Stimulated activated CD4-positive, alpha-beta T cell treated with anti-CD3 and anti-CD28 coated beads, TNF-alpha, amount 100 ng/mL, for 4 hours (primary cell): ENCODE measurements around the gene CCDC91.

Source experiments
- DNase-seq, 3 experiments: peaks; one replicate each; pipeline ENCODE4 v3.0.0-alpha.2; 2020; ENCODE audit warnings: low read depth in 3 of 3

Gene CCDC91

DNA sequence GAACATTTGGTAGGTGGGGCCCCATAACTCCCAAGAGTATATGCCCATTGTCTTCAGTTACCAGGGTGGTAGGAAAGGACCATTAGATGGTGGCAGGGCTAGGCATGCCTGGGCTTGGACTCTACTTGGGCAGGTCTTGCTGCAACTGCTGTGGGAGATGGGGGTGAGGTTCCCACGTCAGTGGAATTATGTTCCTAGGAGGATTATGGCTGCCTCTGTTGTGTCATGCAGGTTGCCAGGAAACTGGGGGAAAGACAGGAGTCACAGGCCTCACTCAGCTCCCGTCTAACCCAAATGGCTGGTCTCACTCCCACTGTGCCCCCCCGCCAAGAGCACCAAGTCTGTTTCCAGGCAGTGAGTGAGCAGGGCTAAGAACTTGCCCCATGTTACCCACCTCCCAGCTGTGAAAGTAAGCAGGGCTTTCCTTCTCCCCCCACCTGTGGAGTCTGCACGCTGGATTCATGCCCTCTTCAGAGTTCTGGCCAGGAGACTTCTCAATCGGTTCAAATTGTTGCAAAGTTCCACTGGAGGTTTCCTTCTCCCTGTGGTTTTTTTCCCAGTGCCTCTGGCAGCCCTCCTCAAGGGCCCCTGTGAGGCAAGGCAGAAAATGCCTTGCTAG, 337.5 kb downstream of the CCDC91 start:
- DNase-seq = no peak

DNA sequence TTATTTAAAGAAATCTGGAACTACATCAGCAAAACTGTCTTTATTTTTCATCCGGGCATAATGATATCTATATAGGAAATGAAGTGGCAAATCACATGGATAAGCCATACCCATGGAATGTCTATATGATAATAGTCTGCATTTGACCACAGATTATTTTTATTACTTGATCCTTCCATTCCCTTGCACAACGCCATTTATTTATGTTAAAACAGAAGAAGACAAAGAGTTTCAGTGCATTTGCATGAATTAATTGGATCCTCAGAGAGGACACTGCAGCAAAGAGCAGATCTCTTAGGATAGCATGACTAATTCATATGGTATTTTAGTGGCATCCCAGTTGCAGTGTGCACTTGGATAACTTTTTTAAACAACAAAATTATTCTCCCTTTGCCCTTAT, 345.0 kb downstream of the CCDC91 start:
- no peak for DNase-seq

DNA sequence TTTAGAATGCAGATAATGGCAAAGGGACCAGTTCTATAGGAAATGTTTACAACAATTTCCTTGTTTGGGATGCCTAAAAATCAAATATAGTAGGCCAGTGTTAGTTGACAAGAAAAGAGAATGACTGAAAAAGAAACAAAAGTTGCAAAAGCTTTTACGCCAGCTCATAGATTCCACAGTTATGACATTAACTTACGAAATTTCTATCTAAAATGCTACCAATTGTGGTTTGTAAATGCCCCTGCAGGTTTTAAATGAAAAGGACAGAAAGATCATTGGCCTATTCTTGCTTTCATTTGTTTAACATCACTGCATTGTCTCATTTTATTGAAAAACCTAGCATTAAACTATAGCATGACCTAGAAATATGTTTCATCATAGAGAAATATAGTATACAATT, 345.8 kb downstream of the CCDC91 start:
- no peak for DNase-seq

DNA sequence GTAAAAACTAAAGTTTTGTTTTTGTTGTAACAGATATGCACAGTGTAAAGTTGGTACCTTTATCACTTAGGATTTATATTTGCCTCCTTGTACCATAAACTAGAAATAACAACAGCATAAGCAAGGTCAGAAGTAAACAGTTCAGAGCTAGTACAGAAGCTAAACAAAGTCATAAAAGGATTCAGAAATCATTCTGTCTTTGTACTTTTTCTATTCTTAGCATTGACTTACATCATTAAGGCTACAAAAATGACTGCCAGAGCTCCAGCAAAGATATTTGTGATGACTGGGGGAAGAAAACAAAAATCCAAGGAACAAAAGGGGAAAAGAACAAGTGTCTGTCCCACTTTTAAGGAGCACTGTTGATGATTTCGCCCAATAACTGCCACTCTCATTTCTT, 347.2 kb downstream of the CCDC91 start:
- no peak for DNase-seq

DNA sequence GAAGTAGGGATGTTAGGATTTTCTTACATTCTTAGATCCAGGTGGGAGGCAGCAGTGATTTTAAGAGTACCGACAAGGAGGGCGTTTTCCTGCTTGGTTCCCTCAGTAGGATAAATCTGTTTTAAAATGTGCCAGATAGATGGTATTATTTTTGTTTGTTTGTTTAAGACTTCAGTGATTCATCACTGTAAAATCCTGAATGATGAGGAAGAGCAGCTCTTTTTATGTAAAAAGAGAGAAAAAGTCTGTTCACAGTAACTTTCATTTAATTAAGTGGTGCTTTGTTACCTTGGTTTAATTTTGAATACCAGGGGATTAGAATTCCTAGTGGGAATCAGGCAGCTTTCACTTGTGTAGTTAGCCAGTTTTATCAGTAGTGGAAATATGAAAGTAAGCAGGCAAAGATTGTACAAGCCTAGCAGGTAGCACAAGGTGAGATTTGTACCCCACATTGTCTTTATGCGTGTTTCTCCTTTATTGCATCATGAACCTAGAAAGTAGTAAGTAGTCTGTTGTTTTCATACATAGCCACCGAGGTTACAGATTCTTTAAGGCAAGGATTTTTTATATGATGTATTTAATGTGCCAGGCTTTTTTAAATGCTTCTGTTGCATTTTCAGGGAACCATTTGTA, 349.6 kb downstream of the CCDC91 start:
- DNase-seq = no peak

DNA sequence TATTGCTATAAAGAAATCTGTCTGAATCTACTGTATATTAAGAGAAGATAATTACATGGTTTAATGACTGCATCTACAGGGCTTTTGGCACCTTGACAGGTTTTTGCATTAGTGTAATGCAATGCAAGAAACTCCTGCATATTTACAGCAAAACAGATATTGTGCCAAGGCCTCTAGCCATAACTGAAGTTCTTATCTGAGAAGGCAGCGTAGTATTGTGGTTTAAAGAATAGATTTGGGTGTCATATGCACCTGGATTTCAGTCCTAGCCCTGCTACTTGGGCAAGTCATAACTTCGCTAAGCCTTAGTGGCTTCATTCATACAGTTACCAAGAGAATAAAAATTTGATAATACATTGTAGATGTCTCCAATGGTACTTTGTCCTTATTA, 350.1 kb downstream of the CCDC91 start:
- no peak for DNase-seq

DNA sequence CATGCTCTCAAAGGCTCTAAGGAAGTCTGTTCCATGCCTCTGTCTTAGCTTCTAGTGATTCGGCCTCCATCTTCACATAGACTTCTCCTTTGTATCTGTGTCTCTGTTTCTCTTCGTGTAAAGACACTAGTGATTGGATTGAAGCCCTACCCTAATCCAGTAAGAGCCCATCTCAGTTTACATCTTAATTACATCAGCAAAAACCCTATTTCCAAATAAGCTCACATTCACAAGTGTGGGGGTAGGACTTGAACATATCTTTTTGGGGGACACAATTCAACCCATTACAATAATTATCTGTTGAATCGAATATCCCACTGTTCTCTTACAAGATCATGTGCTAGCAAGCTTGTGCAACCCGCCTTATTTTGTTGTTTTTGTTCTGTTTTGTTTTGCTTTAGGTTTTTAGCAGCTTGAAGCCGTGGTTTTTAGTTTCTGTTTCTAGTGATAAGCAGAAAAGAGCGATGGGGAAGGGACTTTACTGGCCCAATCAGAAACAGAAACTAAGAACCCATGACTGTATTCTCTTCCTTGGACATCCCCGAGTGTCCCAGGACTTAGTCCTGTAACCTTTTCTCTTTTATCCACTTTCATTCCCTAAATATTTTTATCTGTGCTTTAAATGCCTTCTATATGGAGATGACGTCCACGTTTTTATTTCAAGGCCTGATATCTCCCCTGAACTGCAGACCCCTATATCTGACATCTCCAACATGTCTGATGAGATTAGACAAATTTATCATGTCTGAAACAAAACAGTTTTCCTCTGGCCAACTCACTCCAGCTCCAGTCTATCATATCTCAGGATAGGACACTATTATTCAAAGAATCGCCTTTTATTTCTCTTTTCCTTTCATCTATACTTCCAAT, 353.0 kb downstream of the CCDC91 start:
- no peak for DNase-seq

DNA sequence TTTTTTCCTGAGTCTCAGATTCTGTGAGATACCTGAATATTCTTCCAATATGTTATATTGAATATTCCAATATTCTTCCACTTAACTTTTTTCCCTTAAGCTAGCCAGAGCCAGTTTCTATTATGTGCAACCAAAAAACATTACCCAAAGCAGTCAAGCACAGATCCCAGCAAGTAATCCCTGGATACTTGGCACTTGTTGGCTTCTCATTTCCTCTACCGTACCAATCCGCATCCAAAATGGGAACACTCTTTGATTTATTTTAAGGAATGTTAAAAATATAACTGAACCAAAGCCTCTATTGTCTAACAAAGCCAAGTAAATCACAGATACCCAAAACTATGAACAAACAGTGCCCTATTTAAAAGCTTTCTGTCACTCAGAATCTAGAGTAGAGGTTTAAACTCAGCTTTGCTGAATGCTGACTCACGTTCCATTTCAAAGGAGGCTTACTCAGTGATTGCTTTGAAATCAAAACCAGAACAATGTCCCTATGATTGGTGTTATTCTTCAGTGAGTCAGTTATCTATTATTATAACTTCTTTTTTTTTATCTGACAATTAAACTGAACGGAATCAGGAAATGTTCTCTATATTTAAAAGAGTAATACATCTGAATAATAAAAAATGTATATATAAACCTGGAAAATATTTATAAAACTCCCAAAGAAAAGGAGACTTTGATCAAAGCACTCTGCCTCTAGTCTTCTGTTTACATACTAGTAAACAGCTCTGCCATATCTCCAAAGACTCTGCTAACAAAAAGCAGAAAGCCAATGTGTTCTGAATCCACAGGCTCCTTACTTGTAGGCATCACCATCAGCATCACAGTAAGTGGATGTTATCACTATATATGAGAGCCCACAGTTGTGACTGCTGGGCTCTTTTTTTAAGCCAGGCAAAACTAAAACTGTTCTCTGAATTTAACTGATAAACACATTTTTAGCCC, 360.8 kb downstream of the CCDC91 start:
- no peak for DNase-seq

DNA sequence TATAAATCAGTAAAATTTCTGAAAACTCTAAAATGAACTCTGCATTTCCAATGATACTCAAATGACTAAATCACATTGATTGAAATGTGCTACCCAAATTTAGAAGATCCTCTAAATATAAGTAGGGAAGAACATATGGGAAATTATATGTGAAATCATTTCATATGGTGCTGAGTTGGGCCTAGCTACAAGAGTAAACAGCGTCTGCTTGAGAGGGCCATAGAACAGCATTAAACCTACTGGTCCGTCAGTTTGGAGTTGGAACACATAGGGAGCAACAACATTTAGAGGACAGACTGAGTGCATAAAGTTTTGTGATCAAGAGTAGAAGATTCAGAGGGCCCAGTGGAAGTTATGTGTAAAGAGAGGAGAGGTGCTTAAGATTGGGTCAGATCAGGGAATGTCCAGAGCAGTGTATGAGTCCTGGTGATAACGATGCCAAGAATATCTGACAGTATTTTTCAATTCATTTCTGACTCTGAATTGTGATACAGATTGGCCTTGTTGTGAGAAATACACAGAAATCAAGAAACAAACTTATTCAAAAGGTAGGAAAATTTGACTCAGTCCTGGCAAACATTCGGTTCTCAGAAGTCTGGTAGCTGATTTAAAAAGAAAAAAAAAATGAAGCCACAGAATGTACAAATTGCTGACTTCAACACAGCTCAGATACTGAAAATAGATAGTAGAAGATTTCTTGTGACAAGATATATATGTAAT, 362.2 kb downstream of the CCDC91 start:
- no peak for DNase-seq

DNA sequence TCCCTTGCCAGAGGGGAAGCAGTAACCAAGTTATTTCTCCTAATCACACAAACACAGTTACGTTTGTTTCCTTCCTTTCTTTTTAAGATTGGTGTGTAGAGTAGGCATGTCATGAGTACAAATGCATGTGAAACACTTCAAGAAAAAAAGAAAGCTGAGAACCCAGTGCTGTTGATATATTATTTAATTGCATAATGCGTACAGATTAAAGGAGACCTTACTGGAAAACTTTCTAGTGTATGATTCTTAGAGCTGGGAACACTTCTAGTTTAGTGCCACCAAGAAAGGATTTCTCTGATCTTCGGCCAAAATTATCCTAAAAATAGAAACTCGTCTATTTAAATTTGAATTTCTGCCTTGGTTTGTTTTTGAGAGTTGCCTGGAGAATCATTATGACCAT, 365.5 kb downstream of the CCDC91 start:
- DNase-seq = no peak

DNA sequence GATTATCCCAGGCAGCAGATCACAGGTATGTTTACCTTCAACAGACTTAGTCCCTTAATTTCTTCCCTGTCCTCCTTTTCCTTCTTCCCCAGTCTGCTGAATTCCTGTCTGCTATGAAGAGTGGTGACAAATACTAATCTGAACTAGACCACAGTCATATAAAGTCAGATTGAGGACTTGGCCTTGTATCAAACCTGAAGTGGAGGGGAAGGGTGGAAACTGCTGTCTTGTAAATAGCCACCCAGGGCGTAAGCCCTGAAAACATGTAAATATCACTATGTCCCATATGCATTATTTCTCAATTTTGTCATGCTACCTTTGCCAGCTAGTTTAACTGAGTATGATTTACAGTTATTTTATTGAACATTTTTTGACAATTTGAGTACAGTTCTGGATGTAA, 368.0 kb downstream of the CCDC91 start:
- no peak for DNase-seq

DNA sequence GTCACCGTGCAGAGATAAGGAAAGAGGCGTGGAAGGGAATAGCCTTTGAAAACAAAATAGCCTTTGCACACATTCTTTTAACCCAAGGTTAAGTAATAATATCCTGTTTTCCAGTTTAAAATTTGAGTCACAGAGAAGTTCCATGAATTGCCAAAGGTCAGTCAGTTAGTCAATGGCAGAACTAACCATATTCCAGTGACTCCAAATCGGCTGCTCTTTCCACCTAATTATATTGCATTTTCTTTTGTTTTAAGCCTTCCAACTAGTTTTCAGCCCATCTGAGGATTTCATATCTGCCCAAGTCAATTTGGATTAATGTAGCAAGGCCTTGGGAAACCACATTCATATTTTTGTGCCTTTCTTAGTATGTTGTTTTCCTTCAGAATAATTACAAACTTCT, 373.0 kb downstream of the CCDC91 start:
- DNase-seq = no peak

DNA sequence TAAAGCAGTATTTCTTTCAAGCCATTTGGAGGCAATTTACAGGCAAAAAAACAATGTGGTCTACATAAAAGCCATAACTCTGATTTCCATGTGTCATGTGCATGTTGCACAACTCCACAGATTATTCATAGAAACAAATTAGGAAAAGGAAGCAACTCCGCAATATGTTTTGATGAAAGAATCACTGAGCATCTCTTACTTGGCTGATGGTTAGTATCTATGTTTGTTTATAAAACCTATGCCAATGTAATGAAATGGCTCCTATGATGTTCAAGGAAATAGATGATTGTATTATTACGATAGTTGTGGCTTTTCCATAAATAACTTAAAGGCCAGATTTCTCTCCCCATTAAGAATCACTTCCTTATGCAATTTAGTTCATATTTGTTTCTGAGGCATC, 373.7 kb downstream of the CCDC91 start:
- no peak for DNase-seq

DNA sequence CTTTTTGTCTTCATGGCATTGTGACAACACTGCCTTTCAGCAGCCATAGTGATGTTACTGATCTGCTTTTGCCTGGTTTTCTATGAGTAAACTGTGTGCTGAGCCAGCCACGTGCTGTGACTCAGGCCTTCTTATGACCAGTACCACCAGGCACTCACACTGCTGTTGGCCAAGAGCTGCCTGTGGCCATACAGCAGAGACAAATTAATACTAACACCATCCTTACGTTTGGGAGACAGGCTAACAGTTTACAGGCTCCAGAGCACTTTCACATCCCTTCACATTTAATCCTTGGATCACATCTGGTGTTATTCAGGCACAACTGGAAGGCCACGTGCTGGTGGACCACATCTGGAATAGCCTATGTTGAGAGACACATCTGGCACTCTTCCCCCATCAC, 377.9 kb downstream of the CCDC91 start:
- DNase-seq = no peak

DNA sequence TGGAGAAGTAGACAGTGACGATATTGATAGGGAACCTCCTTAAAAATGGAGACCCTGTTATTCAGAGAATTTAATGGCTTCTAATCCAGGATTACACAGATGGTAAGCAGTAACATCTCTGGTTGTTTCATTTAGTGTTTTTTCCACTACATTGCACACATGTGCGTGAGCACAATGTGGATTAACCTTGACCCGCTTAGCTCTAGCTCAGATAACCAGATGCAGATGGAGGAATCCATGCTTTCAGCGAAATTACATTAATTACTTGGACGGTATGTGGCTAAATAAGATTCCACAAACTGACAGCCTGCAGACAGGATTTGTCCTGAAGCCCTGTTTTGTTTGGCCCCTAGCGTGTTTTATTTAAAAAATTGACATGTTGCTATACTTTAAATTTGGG, 378.4 kb downstream of the CCDC91 start:
- DNase-seq = no peak

DNA sequence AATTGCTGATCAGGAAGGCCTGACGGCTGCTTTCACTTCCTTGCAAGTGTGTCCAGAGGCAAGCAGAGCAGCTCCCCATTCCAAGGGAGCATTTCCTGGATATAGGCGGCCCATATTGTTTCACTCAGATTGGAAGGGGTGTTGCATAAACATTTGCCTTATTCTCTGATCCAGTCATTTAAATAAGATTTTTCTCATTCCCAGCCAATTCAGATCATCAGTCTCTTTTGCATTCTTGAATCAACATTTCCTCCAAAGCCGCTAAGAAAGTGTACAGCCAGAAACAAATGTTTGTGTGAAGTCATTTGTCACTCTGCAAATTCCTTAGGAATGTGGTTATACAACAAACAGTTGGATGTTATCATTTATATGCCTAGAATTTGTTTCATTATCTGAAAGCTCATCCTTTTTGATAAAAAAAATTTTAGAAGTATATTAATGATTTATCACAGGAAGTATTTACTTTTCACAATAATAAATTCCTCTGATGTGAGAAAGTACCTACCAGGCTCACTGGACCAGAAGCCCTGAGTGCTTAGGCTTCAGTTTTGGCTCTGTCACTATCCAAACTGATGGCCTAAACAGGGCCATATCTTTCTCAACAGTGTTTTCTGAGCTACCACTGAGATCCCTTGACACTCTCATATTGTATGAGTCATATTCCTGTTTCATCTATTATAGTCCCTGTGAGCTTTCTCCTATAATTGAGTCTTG, 379.6 kb downstream of the CCDC91 start:
- DNase-seq = no peak

DNA sequence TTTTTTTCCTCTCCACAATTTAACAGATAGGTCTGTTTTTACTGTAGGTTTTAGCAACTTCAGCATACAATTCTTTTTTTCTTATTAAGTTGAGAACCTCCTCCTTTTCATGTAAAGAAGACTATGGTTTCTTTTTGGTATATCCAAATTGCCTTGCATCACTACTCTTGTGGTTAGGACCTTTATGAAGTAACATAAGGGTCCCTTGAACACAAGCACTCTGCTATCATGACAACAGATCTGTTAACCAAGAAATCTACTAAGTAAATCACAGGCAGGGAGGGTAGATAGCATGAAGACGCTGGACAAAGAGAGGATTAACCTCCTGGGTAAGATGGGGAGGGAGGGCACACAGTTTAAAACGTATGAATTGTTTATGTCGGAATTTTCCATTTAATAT, 380.6 kb downstream of the CCDC91 start:
- DNase-seq = no peak

DNA sequence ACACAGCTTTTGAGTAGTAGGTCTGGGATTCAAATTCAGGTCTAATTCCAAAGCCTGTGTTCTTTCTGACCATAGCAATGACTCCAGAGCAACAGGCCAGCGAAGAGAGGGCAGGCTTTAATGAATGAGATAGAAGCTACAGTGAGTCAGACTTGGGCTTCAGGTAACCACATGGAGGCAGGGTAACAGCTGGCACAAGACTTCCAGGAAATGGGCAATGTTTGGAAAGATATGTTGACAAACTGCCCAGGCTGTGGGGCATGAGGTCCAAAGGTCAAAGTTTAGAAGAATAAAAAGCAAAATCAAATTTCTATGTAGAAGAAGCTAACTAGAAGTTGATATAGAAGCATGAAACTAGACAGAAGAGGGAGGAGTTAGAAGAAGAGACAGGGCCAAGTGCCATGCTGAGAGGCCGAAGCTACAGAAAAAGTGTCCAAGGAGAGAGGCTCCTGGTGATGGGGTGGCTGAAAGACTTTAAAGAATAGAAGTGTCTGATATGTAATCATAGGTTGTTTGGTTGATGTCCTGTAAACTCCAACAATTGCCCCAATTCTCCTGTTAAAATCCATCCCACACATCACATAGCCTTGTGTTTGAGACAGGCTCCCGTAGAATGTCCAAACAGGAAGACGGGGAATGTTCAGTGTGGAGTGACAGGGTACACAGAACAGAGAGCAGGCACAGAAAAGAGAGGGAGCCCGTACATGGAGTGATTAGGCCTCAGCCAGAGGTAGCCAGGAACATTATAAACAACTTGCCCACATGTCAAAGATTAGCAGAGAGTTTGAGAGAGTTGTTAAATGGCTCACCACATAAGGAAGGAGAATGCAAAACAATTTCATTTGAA, 384.7 kb downstream of the CCDC91 start:
- no peak for DNase-seq

DNA sequence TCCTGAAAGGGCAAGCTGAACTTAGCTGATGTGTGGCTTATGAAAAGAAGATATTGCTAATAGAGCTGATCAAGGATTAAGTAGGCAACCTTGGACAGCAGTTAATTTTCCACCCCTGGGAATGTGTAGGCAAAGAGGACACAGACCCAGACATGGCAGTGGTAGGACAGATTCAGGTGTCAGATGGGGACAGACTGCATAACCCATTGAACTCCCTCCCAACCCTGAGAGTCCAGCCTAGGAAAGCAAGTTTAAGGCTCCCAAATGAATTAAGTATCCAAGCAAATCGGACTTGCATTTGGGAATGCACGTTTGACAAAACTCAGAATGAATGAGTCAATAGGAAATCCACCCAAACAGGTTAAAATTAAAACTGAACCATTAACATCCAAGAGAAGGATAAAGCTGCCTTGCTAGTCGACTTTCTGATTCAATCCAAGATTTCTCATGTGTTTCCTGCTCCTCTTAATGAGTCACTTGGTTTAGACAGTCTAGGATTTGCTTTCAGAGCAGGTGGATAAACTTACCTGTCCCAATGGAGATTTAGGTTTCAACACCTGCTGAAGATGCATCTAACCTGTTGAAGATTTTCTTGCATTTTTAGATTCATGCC, 385.4 kb downstream of the CCDC91 start:
- DNase-seq = no peak
